GM12872 (cell line): Measurements from ENCODE around the gene GFAP.

Experiments
- CTCF ChIP-seq: IDR thresholded peaks from 3 replicates; pipeline ENCODE4 v1.5.1; 2011; ENCODE audit warnings: low read depth, mild to moderate bottlenecking, low read length, moderate library complexity; ENCODE audit not compliant: insufficient read depth

The GFAP gene

GRCh38 chr17:44899074-44899782 lies 16.1 kb downstream of the GFAP start, which contains the start of gene EFTUD2:
TSS of gene EFTUD2 (minus strand) at chr17:44899445. CDS start at chr17:44894521, 4,924 bp downstream.
- no peak for TF ChIP-seq CTCF

- TF ChIP-seq CTCF = no peak
Measured at GRCh38 chr17:44898768-44899073, 16.6 kb downstream of the GFAP start.

- no peak for TF ChIP-seq CTCF
Measured at GRCh38 chr17:44894642-44895041, 20.7 kb downstream of the GFAP start.

GRCh38 chr17:44892250-44892649 lies 23.1 kb downstream of the GFAP start:
- TF ChIP-seq CTCF = no peak

- no peak for TF ChIP-seq CTCF
Measured at GRCh38 chr17:44889003-44889402, 26.3 kb downstream of the GFAP start.

GRCh38 chr17:44887971-44888954 lies 27.0 kb downstream of the GFAP start:
- TF ChIP-seq CTCF = no peak

- no peak for TF ChIP-seq CTCF
Measured at GRCh38 chr17:44887016-44887415, 28.3 kb downstream of the GFAP start.
